ENCODE measurements around the gene ACTG1. TPM values are rescaled to one million over a fixed set of nuclear protein-coding genes. Genes with fewer than 3 reads are reported as not detected.

The ACTG1 gene
- total and polyA plus RNA-seq, 4 donors = 347 to 1,699 (median 1,282) TPM

DNA sequence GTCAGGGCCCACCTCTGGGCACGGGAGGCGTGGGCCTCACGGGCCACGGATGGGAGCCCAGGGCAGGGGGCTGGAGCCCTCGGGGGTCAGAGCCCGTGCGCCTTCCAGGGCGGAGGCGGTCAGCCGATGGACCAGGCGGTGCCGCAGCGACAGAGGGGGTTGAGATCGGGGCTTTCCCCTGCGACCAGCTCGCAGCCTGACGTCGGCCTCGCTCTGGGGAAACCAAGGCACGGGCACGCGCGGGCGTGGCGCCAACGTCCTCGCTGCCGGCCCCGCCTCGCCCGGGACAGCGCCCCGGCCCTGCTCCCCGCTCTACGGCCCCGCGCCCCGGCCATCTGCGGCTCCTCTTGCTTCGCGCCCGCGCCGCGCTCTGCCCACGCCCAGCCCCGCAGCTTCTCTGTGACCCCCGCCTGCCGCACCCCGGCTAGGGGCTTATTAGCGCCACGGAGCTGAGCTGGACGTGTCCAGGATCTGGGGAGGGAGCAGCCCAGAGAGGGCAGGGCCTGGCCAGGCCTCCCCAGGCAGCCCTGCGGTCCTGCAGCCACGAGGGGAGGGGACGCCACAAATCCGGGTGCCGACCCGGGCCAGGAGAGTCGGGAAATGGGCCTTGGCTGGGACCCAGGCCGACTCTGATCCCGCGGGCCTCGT is 13.5 kb downstream of the ACTG1 start (continued):
- TF ChIP-seq NR2F2 (IDR thresholded peaks at IDR 0.05) (no peak), HNF4A (conservative IDR thresholded peaks at IDR 0.05) (no peak)
- TF ChIP-seq, protein P1, sequence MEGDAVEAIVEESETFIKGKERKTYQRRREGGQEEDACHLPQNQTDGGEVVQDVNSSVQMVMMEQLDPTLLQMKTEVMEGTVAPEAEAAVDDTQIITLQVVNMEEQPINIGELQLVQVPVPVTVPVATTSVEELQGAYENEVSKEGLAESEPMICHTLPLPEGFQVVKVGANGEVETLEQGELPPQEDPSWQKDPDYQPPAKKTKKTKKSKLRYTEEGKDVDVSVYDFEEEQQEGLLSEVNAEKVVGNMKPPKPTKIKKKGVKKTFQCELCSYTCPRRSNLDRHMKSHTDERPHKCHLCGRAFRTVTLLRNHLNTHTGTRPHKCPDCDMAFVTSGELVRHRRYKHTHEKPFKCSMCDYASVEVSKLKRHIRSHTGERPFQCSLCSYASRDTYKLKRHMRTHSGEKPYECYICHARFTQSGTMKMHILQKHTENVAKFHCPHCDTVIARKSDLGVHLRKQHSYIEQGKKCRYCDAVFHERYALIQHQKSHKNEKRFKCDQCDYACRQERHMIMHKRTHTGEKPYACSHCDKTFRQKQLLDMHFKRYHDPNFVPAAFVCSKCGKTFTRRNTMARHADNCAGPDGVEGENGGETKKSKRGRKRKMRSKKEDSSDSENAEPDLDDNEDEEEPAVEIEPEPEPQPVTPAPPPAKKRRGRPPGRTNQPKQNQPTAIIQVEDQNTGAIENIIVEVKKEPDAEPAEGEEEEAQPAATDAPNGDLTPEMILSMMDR (IDR thresholded peaks at IDR 0.05; ENCODE audit: low read depth, low read length, missing input control) = no peak

DNA sequence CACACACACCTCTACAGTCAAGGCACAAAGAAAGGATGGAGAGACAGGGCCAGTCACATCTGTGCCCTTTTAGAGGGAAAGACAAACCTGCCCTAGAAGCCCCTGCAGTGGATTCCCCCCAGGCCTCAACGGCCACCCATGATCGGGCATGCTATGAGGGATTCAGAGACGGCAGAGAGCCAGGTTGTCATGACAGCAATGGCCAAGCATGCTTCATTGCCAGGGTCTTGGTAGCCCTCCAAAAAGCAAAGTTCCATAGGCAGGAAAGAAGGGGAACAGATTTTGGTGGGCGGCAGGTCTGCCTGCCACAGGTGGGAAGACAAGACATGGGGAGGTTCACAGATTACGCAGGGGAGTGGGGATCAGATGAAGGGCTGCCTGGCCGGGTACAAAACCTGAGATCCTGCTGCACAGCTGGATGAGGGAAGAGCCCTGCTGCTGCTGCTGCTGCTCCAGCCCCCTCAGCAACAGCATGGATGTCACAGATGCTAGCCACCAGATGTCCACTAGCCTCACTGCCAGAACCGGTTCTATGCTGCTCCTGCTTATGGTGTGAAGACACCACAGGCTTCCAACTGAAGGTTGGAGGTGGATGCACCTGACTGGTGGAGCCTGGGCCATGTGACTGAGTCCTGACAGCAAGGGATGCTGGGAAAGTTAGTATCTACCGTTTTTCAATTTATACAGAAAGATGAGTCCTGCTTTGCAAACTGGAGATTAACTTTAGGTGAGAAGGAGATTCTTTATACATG is 17.8 kb downstream of the ACTG1 start:
- DNase-seq (ENCODE audit: low spot score) = no peak
- H3K27me3 ChIP-seq (ENCODE audit: control insufficient read depth in 4 of 4, insufficient read depth in 4 of 4, low read length in 3 of 4) = no peaks in the 10 kb centered on the region
- no peak overlapping the region for H3K4me3 ChIP-seq (ENCODE audit: low read depth in 1 of 3, low read length in 3 of 3)
- no peak overlapping the region for H3K9ac ChIP-seq (ENCODE audit: low read depth in 1 of 2, low read length in 2 of 2)
- no peaks in the 10 kb centered on the region for H3K36me3 ChIP-seq (ENCODE audit: control insufficient read depth in 4 of 4, insufficient read depth in 3 of 4, low read depth in 1 of 4, low read length in 3 of 4)
- H3K4me1 ChIP-seq (ENCODE audit: control insufficient read depth in 4 of 4, insufficient read depth in 4 of 4, low read length in 3 of 4) = no peaks in the 10 kb centered on the region
- no peaks in the 10 kb centered on the region for H3K9me3 ChIP-seq (ENCODE audit: control insufficient read depth in 4 of 4, low read length in 3 of 4)
- TF ChIP-seq RXRA (IDR thresholded peaks at IDR 0.05) (no peak), HNF4A (conservative IDR thresholded peaks at IDR 0.05) (no peak), RAD21 (IDR thresholded peaks at IDR 0.05) (no peak), HNF4G (IDR thresholded peaks at IDR 0.05) (no peak), JUND (IDR thresholded peaks at IDR 0.05) (no peak), EGR1 (IDR thresholded peaks at IDR 0.05; ENCODE audit: low read depth in 2 of 2) (no peak), YY1 (IDR thresholded peaks at IDR 0.05) (no peak), GABPA (IDR thresholded peaks at IDR 0.05 in 1 of 2, conservative IDR thresholded peaks at IDR 0.05 in 1 of 2) (no peak), NR2F2 (IDR thresholded peaks at IDR 0.05) (no peak), SP1 (IDR thresholded peaks at IDR 0.05) (no peak)
- TF ChIP-seq, protein P2, sequence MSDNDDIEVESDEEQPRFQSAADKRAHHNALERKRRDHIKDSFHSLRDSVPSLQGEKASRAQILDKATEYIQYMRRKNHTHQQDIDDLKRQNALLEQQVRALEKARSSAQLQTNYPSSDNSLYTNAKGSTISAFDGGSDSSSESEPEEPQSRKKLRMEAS (IDR thresholded peaks at IDR 0.05) = no peak
- TF ChIP-seq, protein P3, sequence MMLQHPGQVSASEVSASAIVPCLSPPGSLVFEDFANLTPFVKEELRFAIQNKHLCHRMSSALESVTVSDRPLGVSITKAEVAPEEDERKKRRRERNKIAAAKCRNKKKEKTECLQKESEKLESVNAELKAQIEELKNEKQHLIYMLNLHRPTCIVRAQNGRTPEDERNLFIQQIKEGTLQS (IDR thresholded peaks at IDR 0.05) = no peak
- TF ChIP-seq, protein P4, sequence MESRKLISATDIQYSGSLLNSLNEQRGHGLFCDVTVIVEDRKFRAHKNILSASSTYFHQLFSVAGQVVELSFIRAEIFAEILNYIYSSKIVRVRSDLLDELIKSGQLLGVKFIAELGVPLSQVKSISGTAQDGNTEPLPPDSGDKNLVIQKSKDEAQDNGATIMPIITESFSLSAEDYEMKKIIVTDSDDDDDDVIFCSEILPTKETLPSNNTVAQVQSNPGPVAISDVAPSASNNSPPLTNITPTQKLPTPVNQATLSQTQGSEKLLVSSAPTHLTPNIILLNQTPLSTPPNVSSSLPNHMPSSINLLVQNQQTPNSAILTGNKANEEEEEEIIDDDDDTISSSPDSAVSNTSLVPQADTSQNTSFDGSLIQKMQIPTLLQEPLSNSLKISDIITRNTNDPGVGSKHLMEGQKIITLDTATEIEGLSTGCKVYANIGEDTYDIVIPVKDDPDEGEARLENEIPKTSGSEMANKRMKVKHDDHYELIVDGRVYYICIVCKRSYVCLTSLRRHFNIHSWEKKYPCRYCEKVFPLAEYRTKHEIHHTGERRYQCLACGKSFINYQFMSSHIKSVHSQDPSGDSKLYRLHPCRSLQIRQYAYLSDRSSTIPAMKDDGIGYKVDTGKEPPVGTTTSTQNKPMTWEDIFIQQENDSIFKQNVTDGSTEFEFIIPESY (IDR thresholded peaks at IDR 0.05) = no peak
- no peak overlapping the region for H3K27ac ChIP-seq (ENCODE audit: low read depth in 1 of 2, low read length in 2 of 2)
- WGBS = 56% methylated on average over 8 of the region's 8 CpGs
